ENCODE results near the gene CD1E. TPM values are rescaled to one million over a fixed set of nuclear protein-coding genes. Genes with fewer than 3 reads are reported as not detected.
"Not testable (repeated sequence)": the region's sequence is repeated elsewhere in the genome, so short reads cannot be mapped to it uniquely, and the experiment has no call there.

Gene CD1E
- total and polyA plus RNA-seq, 2 of the 13 experiments (the other 11 are each of a cell fraction or from before 2014, with no cell fraction given): not detected

DNA sequence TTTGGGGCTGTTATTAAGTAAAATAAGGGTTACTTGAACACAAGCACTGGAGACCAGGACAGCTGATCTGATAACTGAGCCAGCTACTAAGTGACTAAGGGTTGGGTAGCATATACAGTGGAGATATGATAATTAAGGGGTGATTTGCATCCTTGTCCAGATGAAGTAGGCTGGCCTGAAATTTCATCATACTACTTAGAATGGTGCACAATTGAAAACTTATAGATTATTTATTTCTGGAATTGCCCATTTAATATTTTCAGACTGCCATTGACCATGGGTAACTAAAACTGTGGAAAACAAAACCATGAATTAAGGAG, 18.5 kb upstream of the CD1E start:
- in situ Hi-C loops (cut with HindIII; ENCODE audit: extremely low pct_ligation_motif_present, low pct_unique_long_range_greater_than_20kb): no loop called here
- no peak overlapping the region for H3K9ac ChIP-seq (ENCODE audit: insufficient read depth, low read depth, low read length)
- ChIA-PET POLR2A (no interaction called here), CTCF (ENCODE audit: low intra/inter-chr PET ratio, low total read pairs) (no interaction called here)
- no peaks in the 10 kb centered on the region for H3K27me3 ChIP-seq (ENCODE audit: control insufficient read depth in 1 of 2, insufficient read depth in 2 of 2, low read length in 2 of 2)
- no peak overlapping the region for H3K4me2 ChIP-seq (ENCODE audit: low read depth, low read length)
- no peaks in the 10 kb centered on the region for H3K36me3 ChIP-seq (replicated peaks in 1 of 2; ENCODE audit: control insufficient read depth in 1 of 2, insufficient read depth in 2 of 2, low read length in 2 of 2)
- no peak overlapping the region for H3K27ac ChIP-seq (ENCODE audit: extremely low read length, insufficient read depth, low read length)
- ATAC-seq (no peak), FAIRE-seq (no peak), DNase-seq (ENCODE audit: low spot score) (no peak)
- TF ChIP-seq HNRNPK (IDR thresholded peaks at IDR 0.05; ENCODE audit: low read depth, low read length, poor library complexity, severe bottlenecking) (no peak), REPIN1 (CRISPR knock-in tag; IDR thresholded peaks at IDR 0.05; ENCODE audit: borderline replicate concordance, low read depth) (no peak), POLR2A (IDR thresholded peaks at IDR 0.05; ENCODE audit: insufficient read depth in 1 of 2, low read depth in 2 of 2, low read length in 2 of 2) (no peak), ZMYM2 (CRISPR knock-in tag; IDR thresholded peaks at IDR 0.05) (no peak), ZNF30 (CRISPR knock-in tag; IDR thresholded peaks at IDR 0.05) (no peak), NFKBIZ (CRISPR knock-in tag; IDR thresholded peaks at IDR 0.05) (no peak), MBD4 (IDR thresholded peaks at IDR 0.05; ENCODE audit: borderline replicate concordance, low read length) (no peak), MIXL1 (CRISPR knock-in tag; IDR thresholded peaks at IDR 0.05) (no peak)
- TF ChIP-seq, protein P1, sequence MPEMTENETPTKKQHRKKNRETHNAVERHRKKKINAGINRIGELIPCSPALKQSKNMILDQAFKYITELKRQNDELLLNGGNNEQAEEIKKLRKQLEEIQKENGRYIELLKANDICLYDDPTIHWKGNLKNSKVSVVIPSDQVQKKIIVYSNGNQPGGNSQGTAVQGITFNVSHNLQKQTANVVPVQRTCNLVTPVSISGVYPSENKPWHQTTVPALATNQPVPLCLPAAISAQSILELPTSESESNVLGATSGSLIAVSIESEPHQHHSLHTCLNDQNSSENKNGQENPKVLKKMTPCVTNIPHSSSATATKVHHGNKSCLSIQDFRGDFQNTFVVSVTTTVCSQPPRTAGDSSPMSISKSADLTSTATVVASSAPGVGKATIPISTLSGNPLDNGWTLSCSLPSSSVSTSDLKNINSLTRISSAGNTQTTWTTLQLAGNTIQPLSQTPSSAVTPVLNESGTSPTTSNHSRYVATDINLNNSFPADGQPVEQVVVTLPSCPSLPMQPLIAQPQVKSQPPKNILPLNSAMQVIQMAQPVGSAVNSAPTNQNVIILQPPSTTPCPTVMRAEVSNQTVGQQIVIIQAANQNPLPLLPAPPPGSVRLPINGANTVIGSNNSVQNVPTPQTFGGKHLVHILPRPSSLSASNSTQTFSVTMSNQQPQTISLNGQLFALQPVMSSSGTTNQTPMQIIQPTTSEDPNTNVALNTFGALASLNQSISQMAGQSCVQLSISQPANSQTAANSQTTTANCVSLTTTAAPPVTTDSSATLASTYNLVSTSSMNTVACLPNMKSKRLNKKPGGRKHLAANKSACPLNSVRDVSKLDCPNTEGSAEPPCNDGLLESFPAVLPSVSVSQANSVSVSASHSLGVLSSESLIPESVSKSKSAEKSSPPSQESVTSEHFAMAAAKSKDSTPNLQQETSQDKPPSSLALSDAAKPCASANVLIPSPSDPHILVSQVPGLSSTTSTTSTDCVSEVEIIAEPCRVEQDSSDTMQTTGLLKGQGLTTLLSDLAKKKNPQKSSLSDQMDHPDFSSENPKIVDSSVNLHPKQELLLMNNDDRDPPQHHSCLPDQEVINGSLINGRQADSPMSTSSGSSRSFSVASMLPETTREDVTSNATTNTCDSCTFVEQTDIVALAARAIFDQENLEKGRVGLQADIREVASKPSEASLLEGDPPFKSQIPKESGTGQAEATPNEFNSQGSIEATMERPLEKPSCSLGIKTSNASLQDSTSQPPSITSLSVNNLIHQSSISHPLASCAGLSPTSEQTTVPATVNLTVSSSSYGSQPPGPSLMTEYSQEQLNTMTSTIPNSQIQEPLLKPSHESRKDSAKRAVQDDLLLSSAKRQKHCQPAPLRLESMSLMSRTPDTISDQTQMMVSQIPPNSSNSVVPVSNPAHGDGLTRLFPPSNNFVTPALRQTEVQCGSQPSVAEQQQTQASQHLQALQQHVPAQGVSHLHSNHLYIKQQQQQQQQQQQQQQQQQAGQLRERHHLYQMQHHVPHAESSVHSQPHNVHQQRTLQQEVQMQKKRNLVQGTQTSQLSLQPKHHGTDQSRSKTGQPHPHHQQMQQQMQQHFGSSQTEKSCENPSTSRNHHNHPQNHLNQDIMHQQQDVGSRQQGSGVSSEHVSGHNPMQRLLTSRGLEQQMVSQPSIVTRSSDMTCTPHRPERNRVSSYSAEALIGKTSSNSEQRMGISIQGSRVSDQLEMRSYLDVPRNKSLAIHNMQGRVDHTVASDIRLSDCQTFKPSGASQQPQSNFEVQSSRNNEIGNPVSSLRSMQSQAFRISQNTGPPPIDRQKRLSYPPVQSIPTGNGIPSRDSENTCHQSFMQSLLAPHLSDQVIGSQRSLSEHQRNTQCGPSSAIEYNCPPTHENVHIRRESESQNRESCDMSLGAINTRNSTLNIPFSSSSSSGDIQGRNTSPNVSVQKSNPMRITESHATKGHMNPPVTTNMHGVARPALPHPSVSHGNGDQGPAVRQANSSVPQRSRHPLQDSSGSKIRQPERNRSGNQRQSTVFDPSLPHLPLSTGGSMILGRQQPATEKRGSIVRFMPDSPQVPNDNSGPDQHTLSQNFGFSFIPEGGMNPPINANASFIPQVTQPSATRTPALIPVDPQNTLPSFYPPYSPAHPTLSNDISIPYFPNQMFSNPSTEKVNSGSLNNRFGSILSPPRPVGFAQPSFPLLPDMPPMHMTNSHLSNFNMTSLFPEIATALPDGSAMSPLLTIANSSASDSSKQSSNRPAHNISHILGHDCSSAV (CRISPR knock-in tag; IDR thresholded peaks at IDR 0.05; ENCODE audit: borderline replicate concordance): no peak
- TF ChIP-seq, protein P2, sequence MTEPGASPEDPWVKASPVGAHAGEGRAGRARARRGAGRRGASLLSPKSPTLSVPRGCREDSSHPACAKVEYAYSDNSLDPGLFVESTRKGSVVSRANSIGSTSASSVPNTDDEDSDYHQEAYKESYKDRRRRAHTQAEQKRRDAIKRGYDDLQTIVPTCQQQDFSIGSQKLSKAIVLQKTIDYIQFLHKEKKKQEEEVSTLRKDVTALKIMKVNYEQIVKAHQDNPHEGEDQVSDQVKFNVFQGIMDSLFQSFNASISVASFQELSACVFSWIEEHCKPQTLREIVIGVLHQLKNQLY (CRISPR knock-in tag; IDR thresholded peaks at IDR 0.05): no peak
- peaks cover 5% of the 10 kb centered on the region for H3K9me3 ChIP-seq (ENCODE audit: low read length)
- no peak overlapping the region for H3K4me3 ChIP-seq (replicated peaks in 1 of 3; ENCODE audit: insufficient read depth in 1 of 3, low read depth in 2 of 3, low read length in 3 of 3)
- no peaks in the 10 kb centered on the region for H4K20me1 ChIP-seq (ENCODE audit: insufficient read depth, low read length)
- intact Hi-C loops (cut with micrococcal nuclease; ENCODE audit: unreplicated experiment): no loop called here
- H3K4me1 ChIP-seq (ENCODE audit: insufficient read depth, low read length): no peaks in the 10 kb centered on the region
- H3K79me2 ChIP-seq (ENCODE audit: insufficient read depth, low read length): no peaks in the 10 kb centered on the region
- no TSS peak for BruUV-seq (replicated peaks)
- H2AFZ ChIP-seq (ENCODE audit: low read length): no peak overlapping the region

DNA sequence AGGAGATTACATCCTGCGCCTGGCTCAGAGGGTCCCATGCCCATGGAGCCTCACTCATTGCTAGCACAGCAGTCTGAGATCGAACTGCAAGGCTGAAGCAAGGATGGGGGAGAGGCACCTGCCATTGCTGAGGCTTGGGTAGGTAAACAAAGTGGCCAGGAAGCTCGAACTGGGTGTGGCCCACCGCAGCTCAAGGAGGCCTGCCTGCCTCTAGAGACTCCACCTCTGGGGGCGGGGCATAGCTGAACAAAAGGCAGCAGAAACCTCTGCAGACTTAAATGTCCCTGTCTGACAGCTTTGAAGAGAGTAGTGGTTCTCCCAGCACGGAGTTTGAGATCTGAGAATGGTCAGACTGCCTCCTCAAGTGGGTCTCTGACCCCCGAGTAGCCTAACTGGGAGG, 17.3 kb upstream of the CD1E start:
- H3K9me3 ChIP-seq (ENCODE audit: low read length); in situ Hi-C loops (cut with HindIII; ENCODE audit: extremely low pct_ligation_motif_present, low pct_unique_long_range_greater_than_20kb); H3K4me3 ChIP-seq (replicated peaks in 1 of 3; ENCODE audit: insufficient read depth in 1 of 3, low read depth in 2 of 3, low read length in 3 of 3); H3K27ac ChIP-seq (ENCODE audit: extremely low read length, insufficient read depth, low read length); H3K9ac ChIP-seq (ENCODE audit: insufficient read depth, low read depth, low read length); H4K20me1 ChIP-seq (ENCODE audit: insufficient read depth, low read length); H3K27me3 ChIP-seq (ENCODE audit: control insufficient read depth in 1 of 2, insufficient read depth in 2 of 2, low read length in 2 of 2); H2AFZ ChIP-seq (ENCODE audit: low read length); ATAC-seq; intact Hi-C loops (cut with micrococcal nuclease; ENCODE audit: unreplicated experiment); H3K36me3 ChIP-seq (replicated peaks in 1 of 2; ENCODE audit: control insufficient read depth in 1 of 2, insufficient read depth in 2 of 2, low read length in 2 of 2); H3K4me1 ChIP-seq (ENCODE audit: insufficient read depth, low read length); BruUV-seq (replicated peaks); CTCF ChIA-PET (ENCODE audit: low intra/inter-chr PET ratio, low total read pairs); POLR2A ChIA-PET; FAIRE-seq; H3K4me2 ChIP-seq (ENCODE audit: low read depth, low read length); DNase-seq (ENCODE audit: low spot score); H3K79me2 ChIP-seq (ENCODE audit: insufficient read depth, low read length): not testable (repeated sequence)
- WGBS (ENCODE audit: low lambda C conversion rate): 33% methylated on average over 2 of the region's 7 CpGs
